CD14-positive monocyte (primary cell): ENCODE data around the gene RGS14. TPM values are rescaled to one million over a fixed set of nuclear protein-coding genes. Genes with fewer than 3 reads are reported as not detected.

Source experiments
- DNase-seq, 3 donors: peaks; one replicate each; pipeline ENCODE4 v3.0.0-alpha.2; 2011 to 2022
- H2AFZ ChIP-seq: 2 replicates; pipeline ENCODE4 v1.6.0; 2012; ENCODE audit warnings: mild to moderate bottlenecking, low read depth, low read length, inconsistent platforms; ENCODE audit not compliant: insufficient read depth, poor library complexity, severe bottlenecking
- H3K27ac ChIP-seq, 2 donors: 1 replicate in 1 of 2; 2 replicates in 1 of 2; pipeline ENCODE4 v1.5.1; 2012 to 2013; ENCODE audit warnings: low read length in 2 of 2, control low read depth in 1 of 2, inconsistent platforms in 1 of 2, low read depth in 1 of 2, mild to moderate bottlenecking in 1 of 2
- H3K27me3 ChIP-seq, 2 donors: one replicate each; pipeline versions ENCODE4 v1.6.0 to v1.6.1; 2011 to 2013; ENCODE audit warnings: low read length in 2 of 2; ENCODE audit not compliant: control insufficient read depth in 2 of 2, insufficient read depth in 2 of 2
- H3K36me3 ChIP-seq, 2 donors: replicated peaks in 1 of 2; 1 replicate in 1 of 2; 2 replicates in 1 of 2; pipeline versions ENCODE4 v1.5.1 to v1.6.1; 2012 to 2013; ENCODE audit warnings: low read length in 2 of 2, control low read depth in 1 of 2, inconsistent platforms in 1 of 2, mild to moderate bottlenecking in 1 of 2; ENCODE audit not compliant: insufficient read depth in 2 of 2, control insufficient read depth in 1 of 2
- H3K4me1 ChIP-seq, 2 donors: 1 replicate in 1 of 2; 2 replicates in 1 of 2; pipeline versions ENCODE4 v1.5.1 to v1.6.1; 2012 to 2013; ENCODE audit warnings: low read length in 2 of 2, control low read depth in 1 of 2, inconsistent platforms in 1 of 2, mild to moderate bottlenecking in 1 of 2, moderate library complexity in 1 of 2; ENCODE audit not compliant: insufficient read depth in 2 of 2, control insufficient read depth in 1 of 2
- H3K4me2 ChIP-seq: replicated peaks from 2 replicates; pipeline ENCODE3; 2012; ENCODE audit warnings: low read length, moderate library complexity, mild to moderate bottlenecking; ENCODE audit not compliant: poor library complexity, severe bottlenecking; ENCODE audit errors: extremely low read depth
- H3K4me3 ChIP-seq, 3 experiments: fragments of 200-600 bp in 1 of 3; sonication (generic) in 1 of 3; replicated peaks in 1 of 3; 1 replicate in 2 of 3; 2 replicates in 1 of 3; pipeline ENCODE4 v1.5.1; 2011 to 2013; ENCODE audit warnings: low read length in 3 of 3, mild to moderate bottlenecking in 3 of 3, control low read depth in 2 of 3, low read depth in 2 of 3, inconsistent platforms in 1 of 3, moderate library complexity in 1 of 3
- H3K79me2 ChIP-seq: 2 replicates; pipeline ENCODE4 v1.6.0; 2012; ENCODE audit warnings: mild to moderate bottlenecking, control low read depth, inconsistent platforms, low read length, moderate library complexity; ENCODE audit not compliant: insufficient read depth
- H3K9ac ChIP-seq: 2 replicates; pipeline ENCODE4 v1.6.0; 2017; ENCODE audit warnings: low read length, mild to moderate bottlenecking; ENCODE audit not compliant: insufficient read depth, poor library complexity, severe bottlenecking
- H3K9me3 ChIP-seq, 2 donors: replicated peaks in 1 of 2; 1 replicate in 1 of 2; 2 replicates in 1 of 2; pipeline versions ENCODE4 v1.5.1 to v1.6.1; 2012 to 2013; ENCODE audit warnings: low read length in 2 of 2, control low read depth in 1 of 2; ENCODE audit not compliant: control insufficient read depth in 1 of 2, insufficient read depth in 1 of 2
- H4K20me1 ChIP-seq: 2 replicates; pipeline ENCODE4 v1.6.0; 2012; ENCODE audit warnings: mild to moderate bottlenecking, low read length, control low read depth, moderate library complexity; ENCODE audit not compliant: insufficient read depth
- H3K27ac Mint-ChIP-seq, 7 donors: one replicate each; pipeline ENCODE4 v1.8.0; 2020; ENCODE audit warnings: mild to moderate bottlenecking in 7 of 7, mixed read lengths in 7 of 7, moderate library complexity in 6 of 7, inconsistent platforms in 2 of 7
- H3K27me3 Mint-ChIP-seq, 3 donors: one replicate each; pipeline ENCODE4 v1.8.0; 2021 to 2022; ENCODE audit warnings: low read depth in 3 of 3, mild to moderate bottlenecking in 3 of 3, mixed read lengths in 3 of 3, moderate library complexity in 3 of 3, inconsistent platforms in 1 of 3
- H3K36me3 Mint-ChIP-seq, 2 donors: one replicate each; pipeline ENCODE4 v1.8.0; 2020; ENCODE audit warnings: mixed read lengths in 2 of 2, inconsistent platforms in 1 of 2, mild to moderate bottlenecking in 1 of 2
- H3K4me1 Mint-ChIP-seq: one replicate; pipeline ENCODE4 v1.8.0; 2020; ENCODE audit warnings: mild to moderate bottlenecking, mixed read lengths
- H3K4me3 Mint-ChIP-seq, 2 donors: one replicate each; pipeline ENCODE4 v1.8.0; 2020; ENCODE audit warnings: mild to moderate bottlenecking in 2 of 2, mixed read lengths in 2 of 2, moderate library complexity in 1 of 2
- H3K9me3 Mint-ChIP-seq, 7 donors: one replicate each; pipeline ENCODE4 v1.8.0; 2020 to 2022; ENCODE audit warnings: mixed read lengths in 7 of 7, mild to moderate bottlenecking in 6 of 7, moderate library complexity in 6 of 7, inconsistent platforms in 2 of 7
- WGBS: methylation state at CpG from one replicate; pipeline ENCODE4 v1.1.5; 2013; ENCODE audit warnings: missing lambda C conversion rate; ENCODE audit not compliant: insufficient coverage; 5-methylcytosine and 5-hydroxymethylcytosine counted together
- intact Hi-C, 2 donors: fragments of 100-400 bp; cut with micrococcal nuclease; formaldehyde crosslinking; loops; one replicate each; pipeline versions ENCODE4 v1.15.0 to v1.15.1; 2023
- polyA plus RNA-seq, 3 donors: library from polyadenylated mRNA; depleted of rRNA in 1 of 3; unstranded in 2 of 3; stranded (reverse) in 1 of 3; fragments of 300-500 nt in 2 of 3; fragments of >200 nt in 1 of 3; fragmentation: Illumina TruSeq in 2 of 3; gene quantifications; 1 replicate in 2 of 3; 2 replicates in 1 of 3; pipeline ENCODE4 v1.2.3, GENCODE V29; 2012 to 2021
- TF ChIP-seq, protein P1 (sequence below): fragments of 200-600 bp; IDR thresholded peaks from one replicate; pipeline ENCODE4 v1.8.0; 2022; ENCODE audit warnings: antibody characterized with exemption, mild to moderate bottlenecking

The RGS14 gene
- polyA plus RNA-seq, 3 donors, result 35.4 to 186 (median 43.5) TPM

DNA sequence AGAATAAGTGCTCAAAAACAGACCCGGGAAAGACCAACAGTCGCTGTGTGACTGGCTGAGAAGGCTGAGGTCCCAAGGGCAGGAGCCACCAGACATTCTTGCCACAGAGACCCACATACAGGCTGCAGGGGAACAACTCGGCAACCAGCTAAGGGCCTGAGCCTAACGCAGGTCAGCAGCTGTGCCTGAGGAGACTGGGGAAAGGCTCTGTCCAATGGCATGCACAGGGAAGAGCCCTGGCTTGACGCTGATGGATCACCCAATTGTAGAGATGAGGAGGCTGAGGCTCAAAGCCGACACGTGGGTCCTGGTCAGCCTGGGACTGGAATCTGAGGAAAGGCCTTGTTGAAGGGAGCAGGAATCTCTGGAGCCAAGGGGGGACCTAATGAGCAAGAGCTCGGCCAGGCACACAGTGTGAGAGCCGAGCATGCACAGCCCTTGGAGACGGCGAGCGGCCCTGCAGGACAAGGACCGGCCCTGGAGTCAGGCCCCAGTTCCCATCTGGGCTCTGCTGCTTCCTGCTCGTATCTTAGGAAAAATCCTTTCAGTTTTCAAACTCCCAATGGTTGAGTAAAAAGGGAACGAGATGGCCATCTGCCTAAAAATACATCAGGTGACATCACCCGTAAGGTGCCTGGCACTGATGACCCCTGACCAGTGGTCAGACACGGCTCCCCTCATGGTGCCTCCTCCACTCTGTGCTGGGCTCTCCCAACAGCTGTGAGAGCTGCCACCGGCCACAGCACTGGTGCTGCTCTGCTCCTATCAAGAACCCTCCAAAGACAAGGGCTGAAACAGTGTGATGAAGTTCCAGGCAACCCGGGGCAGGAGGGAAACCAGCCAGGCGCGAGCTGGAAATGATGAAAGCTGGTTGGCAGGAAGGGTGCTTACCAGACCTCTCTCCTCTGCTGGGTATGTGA, 22.7 kb upstream of the RGS14 start:
- H3K4me3 ChIP-seq, result no peak overlapping the region
- peaks cover 2 to 9% (median 3%) of the 10 kb centered on the region in 3 donors for H3K27me3 Mint-ChIP-seq
- no peak overlapping the region for H3K27ac Mint-ChIP-seq
- no peaks in the 10 kb centered on the region for H3K9me3 ChIP-seq
- H4K20me1 ChIP-seq, result peaks cover 95% of the 10 kb centered on the region
- intact Hi-C loops, result no loop called here
- no peak for DNase-seq
- H2AFZ ChIP-seq, result no peak overlapping the region
- H3K4me1 Mint-ChIP-seq, result peaks cover 14% of the 10 kb centered on the region
- H3K9me3 Mint-ChIP-seq, result peaks cover 0 to 2% (median 0%) of the 10 kb centered on the region in 7 donors
- no peaks in the 10 kb centered on the region for H3K27me3 ChIP-seq
- peaks cover 13% of the 10 kb centered on the region for H3K79me2 ChIP-seq
- no peak overlapping the region for H3K4me3 Mint-ChIP-seq
- peaks cover 2 to 6% of the 10 kb centered on the region in 2 donors for H3K4me1 ChIP-seq
- peaks cover 88 to 97% of the 10 kb centered on the region in 2 donors for H3K36me3 Mint-ChIP-seq
- H3K36me3 ChIP-seq, result peaks cover 91 to 98% of the 10 kb centered on the region in 2 donors
- H3K27ac ChIP-seq, result no peak overlapping the region
- TF ChIP-seq, protein P1, sequence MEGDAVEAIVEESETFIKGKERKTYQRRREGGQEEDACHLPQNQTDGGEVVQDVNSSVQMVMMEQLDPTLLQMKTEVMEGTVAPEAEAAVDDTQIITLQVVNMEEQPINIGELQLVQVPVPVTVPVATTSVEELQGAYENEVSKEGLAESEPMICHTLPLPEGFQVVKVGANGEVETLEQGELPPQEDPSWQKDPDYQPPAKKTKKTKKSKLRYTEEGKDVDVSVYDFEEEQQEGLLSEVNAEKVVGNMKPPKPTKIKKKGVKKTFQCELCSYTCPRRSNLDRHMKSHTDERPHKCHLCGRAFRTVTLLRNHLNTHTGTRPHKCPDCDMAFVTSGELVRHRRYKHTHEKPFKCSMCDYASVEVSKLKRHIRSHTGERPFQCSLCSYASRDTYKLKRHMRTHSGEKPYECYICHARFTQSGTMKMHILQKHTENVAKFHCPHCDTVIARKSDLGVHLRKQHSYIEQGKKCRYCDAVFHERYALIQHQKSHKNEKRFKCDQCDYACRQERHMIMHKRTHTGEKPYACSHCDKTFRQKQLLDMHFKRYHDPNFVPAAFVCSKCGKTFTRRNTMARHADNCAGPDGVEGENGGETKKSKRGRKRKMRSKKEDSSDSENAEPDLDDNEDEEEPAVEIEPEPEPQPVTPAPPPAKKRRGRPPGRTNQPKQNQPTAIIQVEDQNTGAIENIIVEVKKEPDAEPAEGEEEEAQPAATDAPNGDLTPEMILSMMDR, result no peak
- WGBS, result 96% methylated on average over 17 of the region's 21 CpGs
- no peak overlapping the region for H3K9ac ChIP-seq
- H3K4me2 ChIP-seq, result no peak overlapping the region

GRCh38 chr5:177335701-177336065, 22.0 kb upstream of the RGS14 start:
- H3K4me1 Mint-ChIP-seq, result peaks cover 14% of the 10 kb centered on the region
- H3K27me3 ChIP-seq, result no peaks in the 10 kb centered on the region
- H3K27ac ChIP-seq, result no peak overlapping the region

More at GRCh38 chr5:177335701-177336065, 22.0 kb upstream of the RGS14 start:
- Histone ChIP-seq H3K36me3 (peaks cover 84 to 96% of the 10 kb centered on the region in 2 donors), H3K79me2 (peaks cover 17% of the 10 kb centered on the region), H2AFZ (no peak overlapping the region), H3K9ac (no peak overlapping the region), H3K4me3 (no peak overlapping the region), H4K20me1 (peaks cover 95% of the 10 kb centered on the region), H3K4me2 (no peak overlapping the region), H3K4me1 (peaks cover 2 to 6% of the 10 kb centered on the region in 2 donors), H3K9me3 (no peaks in the 10 kb centered on the region)
- intact Hi-C loops, result no loop called here
- 100% methylated on average over 7 of the region's 7 CpGs for WGBS
- no peak for DNase-seq
- peaks cover 2 to 10% (median 3%) of the 10 kb centered on the region in 3 donors for H3K27me3 Mint-ChIP-seq
- TF ChIP-seq, protein P1, result no peak
- H3K36me3 Mint-ChIP-seq, result peaks cover 85 to 96% of the 10 kb centered on the region in 2 donors
- H3K27ac Mint-ChIP-seq, result no peak overlapping the region
- H3K9me3 Mint-ChIP-seq, result peaks cover 0 to 2% (median 0%) of the 10 kb centered on the region in 7 donors
- H3K4me3 Mint-ChIP-seq, result no peak overlapping the region
